AG09319 (cell line): ENCODE results near the gene SH2D3C.

Source experiments
- DNase-seq: peaks from one replicate; pipeline ENCODE4 v3.0.0-alpha.2; 2010; ENCODE audit warnings: low read depth; ENCODE audit errors: extremely low read depth
- TF ChIP-seq, protein P1 (sequence below): IDR thresholded peaks from 2 replicates; pipeline ENCODE4 v1.5.1; 2011; ENCODE audit warnings: low read depth, mild to moderate bottlenecking, inconsistent platforms, low read length, moderate library complexity

Gene SH2D3C

DNA sequence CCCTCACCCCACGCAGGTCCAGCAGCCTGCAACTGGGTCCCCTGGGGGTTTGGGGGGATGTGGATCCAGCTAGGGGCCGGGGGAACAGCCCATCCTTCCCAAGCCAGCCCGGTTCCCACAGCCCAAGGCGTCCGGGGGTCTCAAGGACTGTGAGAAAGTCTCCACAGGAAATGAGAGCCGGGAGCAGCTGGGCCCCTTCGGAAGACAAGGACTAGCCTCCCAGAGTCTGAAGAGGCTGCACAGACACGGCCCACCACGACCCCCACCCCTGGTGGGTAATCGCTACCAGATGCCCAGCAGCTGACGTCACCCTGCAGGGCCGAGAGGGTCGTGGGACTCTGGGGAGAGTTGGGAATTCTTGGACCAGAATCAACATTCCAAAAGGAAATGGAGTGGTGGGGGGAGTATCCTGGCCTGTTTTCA is 10.5 kb downstream of the SH2D3C start:
- TF ChIP-seq, protein P1, sequence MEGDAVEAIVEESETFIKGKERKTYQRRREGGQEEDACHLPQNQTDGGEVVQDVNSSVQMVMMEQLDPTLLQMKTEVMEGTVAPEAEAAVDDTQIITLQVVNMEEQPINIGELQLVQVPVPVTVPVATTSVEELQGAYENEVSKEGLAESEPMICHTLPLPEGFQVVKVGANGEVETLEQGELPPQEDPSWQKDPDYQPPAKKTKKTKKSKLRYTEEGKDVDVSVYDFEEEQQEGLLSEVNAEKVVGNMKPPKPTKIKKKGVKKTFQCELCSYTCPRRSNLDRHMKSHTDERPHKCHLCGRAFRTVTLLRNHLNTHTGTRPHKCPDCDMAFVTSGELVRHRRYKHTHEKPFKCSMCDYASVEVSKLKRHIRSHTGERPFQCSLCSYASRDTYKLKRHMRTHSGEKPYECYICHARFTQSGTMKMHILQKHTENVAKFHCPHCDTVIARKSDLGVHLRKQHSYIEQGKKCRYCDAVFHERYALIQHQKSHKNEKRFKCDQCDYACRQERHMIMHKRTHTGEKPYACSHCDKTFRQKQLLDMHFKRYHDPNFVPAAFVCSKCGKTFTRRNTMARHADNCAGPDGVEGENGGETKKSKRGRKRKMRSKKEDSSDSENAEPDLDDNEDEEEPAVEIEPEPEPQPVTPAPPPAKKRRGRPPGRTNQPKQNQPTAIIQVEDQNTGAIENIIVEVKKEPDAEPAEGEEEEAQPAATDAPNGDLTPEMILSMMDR: no peak
- no peak for DNase-seq

DNA sequence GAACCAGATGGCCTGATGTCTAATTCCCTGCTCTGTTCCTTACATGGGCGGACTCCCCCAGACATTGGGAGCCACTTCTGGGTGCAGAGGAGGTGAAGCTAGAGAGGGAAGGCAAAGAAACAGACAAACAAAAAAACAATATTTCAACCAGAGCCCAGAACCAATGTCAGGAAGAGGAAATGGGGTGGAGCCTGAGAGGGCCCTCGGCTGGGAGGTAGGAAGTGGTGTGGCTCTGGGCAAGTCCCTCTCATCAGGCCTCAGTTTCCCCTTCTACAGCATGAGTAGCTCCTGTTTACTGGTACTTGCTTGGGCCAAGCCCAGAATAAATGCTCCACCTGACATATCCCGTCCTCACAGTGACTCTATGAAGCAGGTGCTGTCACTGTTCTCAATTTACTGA is 11.1 kb downstream of the SH2D3C start:
- no peak for DNase-seq
- TF ChIP-seq, protein P1: no peak

DNA sequence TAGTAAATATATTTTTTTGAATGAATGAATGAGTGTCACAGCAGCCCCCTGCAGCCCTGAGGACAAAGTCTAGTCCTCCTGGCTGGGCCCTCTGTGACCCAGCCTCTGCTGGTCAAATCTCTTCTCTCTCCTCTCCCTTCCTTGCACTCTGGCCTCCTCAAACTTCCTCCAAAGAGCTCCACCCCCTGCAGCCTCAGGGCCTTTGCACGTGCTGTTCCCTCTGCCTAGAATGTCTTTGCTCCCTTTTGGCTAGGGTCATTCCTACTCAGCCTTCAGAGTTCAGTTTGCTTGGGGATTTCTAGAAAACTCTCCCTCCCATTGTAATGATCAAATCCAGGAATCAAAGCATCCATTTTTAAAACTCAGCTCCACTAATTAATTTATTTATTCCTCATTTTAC is 13.0 kb downstream of the SH2D3C start:
- no peak for DNase-seq
- TF ChIP-seq, protein P1: no peak

DNA sequence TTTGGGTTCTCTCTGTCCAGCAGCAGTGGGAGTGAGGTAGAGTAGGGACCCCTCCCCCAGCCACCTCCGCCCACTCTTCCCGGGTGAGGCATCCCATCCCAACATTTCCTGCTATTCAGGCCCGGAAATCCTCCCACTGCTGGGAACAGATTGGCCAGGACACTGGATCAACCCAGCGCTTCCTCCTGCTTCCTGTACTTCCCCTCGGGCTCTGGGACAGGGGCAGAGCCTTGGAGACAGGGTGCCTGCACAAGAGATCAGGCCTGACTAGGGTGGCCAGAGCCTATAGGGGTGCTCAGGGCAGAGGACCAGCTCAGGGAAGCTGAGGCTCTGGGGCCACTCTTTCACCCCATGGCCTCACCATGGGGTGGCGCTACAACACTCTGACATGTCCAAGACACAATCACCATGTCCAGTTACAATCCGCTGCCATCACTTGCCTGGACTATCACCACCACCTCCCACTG is 14.5 kb downstream of the SH2D3C start:
- DNase-seq: no peak
- TF ChIP-seq, protein P1: peak; percentile 12; the same call in 1 of the 2 replicates

DNA sequence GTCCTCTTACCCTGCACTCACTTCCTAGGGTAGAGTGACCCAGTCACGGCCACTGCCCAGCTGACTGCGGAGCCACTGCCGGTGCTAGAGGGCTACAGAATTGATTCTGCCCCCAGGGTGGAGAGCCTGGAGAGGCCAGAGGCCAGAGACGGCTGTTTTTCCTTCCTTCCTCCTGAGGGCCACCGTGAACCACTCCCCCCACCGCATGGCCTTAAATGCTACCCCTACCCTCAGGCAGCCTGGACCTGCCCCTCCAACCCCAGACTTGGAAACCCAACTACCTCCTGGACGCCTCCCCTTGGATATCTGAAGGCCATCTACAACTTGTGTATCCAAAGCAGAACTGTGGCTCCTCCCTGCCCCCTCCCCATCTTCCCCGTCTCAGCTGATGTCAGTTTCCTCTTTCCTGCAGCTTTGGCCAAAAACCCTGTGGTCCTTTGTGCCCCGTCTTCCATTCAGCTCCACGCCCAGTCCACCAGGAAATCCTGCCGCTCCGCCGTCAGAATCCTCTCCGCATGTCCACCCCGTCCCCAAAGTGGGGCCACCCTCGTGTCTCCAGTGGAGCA is 16.3 kb downstream of the SH2D3C start:
- TF ChIP-seq, protein P1: no peak
- DNase-seq: no peak

DNA sequence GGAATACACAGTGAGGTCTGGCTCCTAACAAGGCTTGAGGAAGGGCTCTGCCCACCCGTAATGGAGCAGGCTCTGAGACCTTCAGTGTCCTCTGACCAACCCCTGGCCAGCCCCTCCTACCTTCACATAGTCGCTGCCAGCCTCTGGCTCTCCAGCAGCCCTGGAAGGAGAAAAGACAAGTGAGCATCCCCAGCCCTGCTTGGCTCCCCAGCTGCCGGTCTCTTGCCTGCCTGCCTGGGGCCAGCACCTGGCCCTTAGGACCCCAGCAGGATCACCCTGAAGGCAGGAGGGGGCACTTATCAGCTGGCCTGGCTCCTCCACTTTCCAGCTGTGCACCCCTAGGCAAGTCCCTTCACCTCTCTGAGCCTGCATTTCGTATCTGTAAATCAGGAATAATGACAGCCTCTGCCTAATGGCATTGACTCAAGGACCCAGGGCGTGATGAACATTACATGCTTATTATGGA is 16.9 kb downstream of the SH2D3C start:
- TF ChIP-seq, protein P1: no peak
- no peak for DNase-seq

DNA sequence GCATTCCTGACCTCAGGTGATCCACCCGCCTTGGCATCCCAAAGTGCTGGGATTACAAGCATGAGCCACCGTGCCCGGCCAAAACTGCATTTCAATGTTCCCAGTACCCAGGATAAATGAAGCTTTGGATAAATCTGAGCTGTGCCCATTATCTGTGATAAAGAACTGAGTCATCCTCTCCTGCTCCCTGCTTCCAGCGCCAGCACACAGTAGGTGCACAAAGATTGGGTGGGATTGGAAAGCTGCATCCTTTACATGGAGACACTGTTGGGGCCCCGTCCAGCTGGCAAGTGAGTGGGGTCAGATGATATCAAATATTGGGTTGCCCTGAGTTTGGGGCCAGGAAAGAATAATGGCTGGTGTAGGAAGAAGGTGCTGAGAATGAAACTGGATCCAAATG is 17.4 kb downstream of the SH2D3C start:
- DNase-seq: no peak
- TF ChIP-seq, protein P1: no peak
